HCT116 (cell line): ENCODE results near the gene PRKG1. TPM values are rescaled to one million over a fixed set of nuclear protein-coding genes. Genes with fewer than 3 reads are reported as not detected.

Source experiments
- ATAC-seq: fragments of 200-7000 bp; cut with Tn5 transposase; 2 replicates; pipeline ENCODE4 v1.9.1; 2020; ENCODE audit warnings: mild to moderate bottlenecking, moderate library complexity
- BruUV-seq: library from RNA; stranded (reverse); fragments of 400-500 nt; replicated peaks from 2 replicates; lab custom pipeline; 2021; lab: Mats Ljungman, UMichigan
- CTCF ChIA-PET: fragments of 300-600 bp; sonication (Branson Sonifier 250); formaldehyde crosslinking; loops from one replicate; lab custom pipeline; 2021; ENCODE audit warnings: antibody characterized with exemption; lab: Charles Lee
- POLR2A ChIA-PET: fragments of 300-600, 350-600 bp; sonication (Branson Sonifier 250); formaldehyde crosslinking; loops from one replicate; lab custom pipeline; 2021; ENCODE audit warnings: antibody characterized with exemption; lab: Charles Lee
- RAD21 ChIA-PET, 2 experiments: fragments of 300-600 bp; sonication (Branson Sonifier 250); formaldehyde crosslinking; loops; one replicate each; lab custom pipeline; 2023; ENCODE audit warnings: low total read pairs in 2 of 2; ENCODE audit not compliant: uncharacterized antibody in 2 of 2, unreplicated experiment in 2 of 2, low non-redundant PET in 1 of 2; lab: Charles Lee
- DNase-seq: peaks from one replicate; pipeline ENCODE4 v3.0.0-alpha.2; 2010; ENCODE audit warnings: low read depth, low spot score
- H2AFZ ChIP-seq: fragments of 200-600 bp; shearing (Covaris generic), sonication (generic); 2 replicates; pipeline ENCODE4 v1.6.1; 2017; ENCODE audit warnings: low read depth, mixed run types, mixed read lengths, antibody characterized with exemption, low read length; ENCODE audit not compliant: poor library complexity, severe bottlenecking
- H3K27ac ChIP-seq: 2 replicates; pipeline ENCODE4 v1.5.1; 2012; ENCODE audit warnings: low read depth, low read length
- H3K27me3 ChIP-seq: fragments of 200-600 bp; sonication (generic); 2 replicates; pipeline ENCODE4 v1.6.1; 2016; ENCODE audit warnings: mixed run types, low read length, mixed read lengths; ENCODE audit not compliant: insufficient read depth
- H3K36me3 ChIP-seq, 2 experiments: fragments of 200-500 bp in 1 of 2; fragments of 200-600 bp in 1 of 2; sonication (Bioruptor generic) in 1 of 2; sonication (generic) in 1 of 2; 2 replicates each; pipeline versions ENCODE4 v1.5.1 to v1.6.1; 2014 to 2016; ENCODE audit warnings: low read length in 2 of 2, inconsistent platforms in 1 of 2, mixed read lengths in 1 of 2, mixed run types in 1 of 2; ENCODE audit not compliant: insufficient read depth in 2 of 2, control insufficient read depth in 1 of 2
- H3K4me1 ChIP-seq, 2 experiments: fragments of 200-600 bp in 1 of 2; sonication (generic) in 1 of 2; 2 replicates each; pipeline versions ENCODE4 v1.5.1 to v1.6.1; 2012 to 2017; ENCODE audit warnings: low read length in 2 of 2, inconsistent platforms in 1 of 2, mild to moderate bottlenecking in 1 of 2, mixed read lengths in 1 of 2, mixed run types in 1 of 2, moderate library complexity in 1 of 2; ENCODE audit not compliant: insufficient read depth in 2 of 2, control insufficient read depth in 1 of 2
- H3K4me2 ChIP-seq: fragments of 200-600 bp; sonication (generic); 2 replicates; pipeline ENCODE4 v1.6.1; 2017; ENCODE audit warnings: mixed run types, low read length, mixed read lengths
- H3K4me3 ChIP-seq, 2 experiments: fragments of 200-600 bp in 1 of 2; sonication (generic) in 1 of 2; replicated peaks in 1 of 2; 2 replicates each; pipeline ENCODE4 v1.5.1; 2011 to 2016; ENCODE audit warnings: low read length in 2 of 2, control low read depth in 1 of 2, low read depth in 1 of 2, mild to moderate bottlenecking in 1 of 2, mixed read lengths in 1 of 2, mixed run types in 1 of 2
- H3K79me2 ChIP-seq: fragments of 200-600 bp; sonication (generic); 2 replicates; pipeline ENCODE4 v1.6.1; 2017; ENCODE audit warnings: mild to moderate bottlenecking, mixed run types, low read length, moderate library complexity, mixed read lengths; ENCODE audit not compliant: insufficient read depth
- H3K9ac ChIP-seq: fragments of 200-600 bp; sonication (generic); 2 replicates; pipeline ENCODE4 v1.6.1; 2016; ENCODE audit warnings: low read length, mixed read lengths
- H3K9me2 ChIP-seq: fragments of 200-600 bp; sonication (generic), shearing (Covaris generic); 2 replicates; pipeline ENCODE4 v1.6.1; 2017; ENCODE audit warnings: mixed run types, mild to moderate bottlenecking, moderate library complexity; ENCODE audit not compliant: insufficient read depth
- H3K9me3 ChIP-seq, 2 experiments: fragments of 200-500 bp in 1 of 2; fragments of 200-600 bp in 1 of 2; sonication (Bioruptor generic) in 1 of 2; sonication (generic) in 1 of 2; 2 replicates each; pipeline ENCODE4 v1.6.1; 2014 to 2017; ENCODE audit warnings: low read length in 2 of 2, mixed read lengths in 2 of 2, inconsistent platforms in 1 of 2, low read depth in 1 of 2, mild to moderate bottlenecking in 1 of 2, mixed run types in 1 of 2, moderate library complexity in 1 of 2; ENCODE audit not compliant: control insufficient read depth in 1 of 2, insufficient read depth in 1 of 2
- H4K20me1 ChIP-seq: fragments of 200-600 bp; sonication (generic), shearing (Covaris generic); 2 replicates; pipeline ENCODE4 v1.6.1; 2017; ENCODE audit warnings: mixed run types, mild to moderate bottlenecking, moderate library complexity; ENCODE audit not compliant: insufficient read depth
- CBX3 ChIP-seq: IDR thresholded peaks from 2 replicates; pipeline ENCODE4 v1.6.1; 2012; ENCODE audit warnings: low read depth
- CEBPB ChIP-seq: IDR thresholded peaks from 2 replicates; pipeline ENCODE4 v1.6.1; 2012; ENCODE audit warnings: low read depth
- ELF1 ChIP-seq: IDR thresholded peaks from 2 replicates; pipeline ENCODE4 v1.6.1; 2012; ENCODE audit warnings: low read depth, borderline replicate concordance
- JUND ChIP-seq: IDR thresholded peaks from 2 replicates; pipeline ENCODE4 v1.6.1; 2012
- MAX ChIP-seq: IDR thresholded peaks from 2 replicates; pipeline ENCODE4 v1.6.1; 2012
- POLR2A ChIP-seq: IDR thresholded peaks from 2 replicates; pipeline ENCODE4 v1.7.0; 2011; ENCODE audit warnings: borderline replicate concordance; ENCODE audit not compliant: insufficient read depth, insufficient read length; ENCODE audit errors: extremely low read depth
- POLR2AphosphoS5 ChIP-seq: IDR thresholded peaks from 2 replicates; pipeline ENCODE4 v1.6.1; 2011; ENCODE audit warnings: mild to moderate bottlenecking, low read depth, low read length, moderate library complexity
- RAD21 ChIP-seq: IDR thresholded peaks from 2 replicates; pipeline ENCODE4 v1.6.1; 2012; ENCODE audit warnings: low read depth, mild to moderate bottlenecking
- SIN3A ChIP-seq: IDR thresholded peaks from 2 replicates; pipeline ENCODE4 v1.6.1; 2012; ENCODE audit warnings: low read depth
- TCF7L2 ChIP-seq: IDR thresholded peaks from 2 replicates; pipeline ENCODE4 v1.7.0; 2011; ENCODE audit warnings: borderline replicate concordance, inconsistent platforms; ENCODE audit not compliant: insufficient read depth, insufficient read length; ENCODE audit errors: extremely low read depth
- YY1 ChIP-seq: IDR thresholded peaks from 2 replicates; pipeline ENCODE4 v1.6.1; 2011; ENCODE audit warnings: low read length, low read depth, moderate library complexity, mild to moderate bottlenecking; ENCODE audit not compliant: insufficient replicate concordance; ENCODE audit errors: extremely low read depth
- ZNF274 ChIP-seq: fragments of 200-500 bp; sonication (Bioruptor generic); IDR thresholded peaks from 2 replicates; pipeline ENCODE4 v1.6.1; 2014; ENCODE audit warnings: mild to moderate bottlenecking, low read depth, low read length, inconsistent platforms
- intact Hi-C: fragments of 100-400 bp; cut with micrococcal nuclease; formaldehyde crosslinking; loops from 2 replicates; pipeline ENCODE4 v1.10.0; 2022
- total RNA-seq: library from RNA; stranded (reverse); gene quantifications from one replicate; pipeline ENCODE4 v1.2.1, GENCODE V29; 2021; ENCODE audit not compliant: unreplicated experiment

The PRKG1 gene
- total RNA-seq, 1 experiment from 2014 or later: 1.4 TPM

GRCh38 chr10:51241461-51241860 lies 167.2 kb downstream of the PRKG1 start:
- POLR2A ChIA-PET: no interaction called here
- H3K4me1 ChIP-seq: no peaks in the 10 kb centered on the region
- ATAC-seq (no peak), DNase-seq (no peak)
- TF ChIP-seq ZNF274 (no peak), CBX3 (no peak), TCF7L2 (no peak), JUND (no peak), CEBPB (no peak), POLR2A (no peak), YY1 (no peak)
- no peaks in the 10 kb centered on the region for H3K36me3 ChIP-seq
- H3K79me2 ChIP-seq: no peaks in the 10 kb centered on the region
- no peak overlapping the region for H3K9ac ChIP-seq
- peaks cover 14% of the 10 kb centered on the region; the same call in 1 of the 2 replicates for H3K27me3 ChIP-seq
- H2AFZ ChIP-seq: no peak overlapping the region
- intact Hi-C loops: no loop called here
- BruUV-seq: no TSS peak
- no peak overlapping the region for H3K4me3 ChIP-seq
- no peak overlapping the region for H3K4me2 ChIP-seq
- RAD21 ChIA-PET: no interaction called here
- H3K27ac ChIP-seq: no peak overlapping the region
- CTCF ChIA-PET: no interaction called here
- H3K9me2 ChIP-seq: no peaks in the 10 kb centered on the region
- H3K9me3 ChIP-seq: no peaks in the 10 kb centered on the region
- no peaks in the 10 kb centered on the region for H4K20me1 ChIP-seq

DNA sequence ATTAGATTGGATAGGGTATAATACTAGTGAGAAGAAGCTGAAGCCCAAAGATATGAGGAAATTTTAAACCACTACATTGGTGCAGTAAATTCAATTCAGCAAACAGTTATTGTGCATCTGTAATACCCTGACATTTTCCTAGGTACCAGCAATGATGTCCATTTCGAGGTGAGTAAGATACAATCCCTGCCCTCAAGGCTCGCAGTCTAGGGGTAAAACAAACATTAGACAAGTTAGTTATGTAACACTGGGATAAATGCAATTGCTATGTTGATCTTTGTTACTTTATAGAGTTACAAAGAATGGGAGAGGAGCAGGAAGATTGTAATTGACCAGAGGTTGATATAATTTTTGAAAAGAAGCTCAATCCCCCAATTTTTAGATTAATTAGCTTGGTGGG lies 168.1 kb downstream of the PRKG1 start:
- intact Hi-C loops: no loop called here

More for the DNA sequence above, 168.1 kb downstream of the PRKG1 start:
- H3K4me1 ChIP-seq: no peaks in the 10 kb centered on the region
- H4K20me1 ChIP-seq: no peaks in the 10 kb centered on the region
- no peak overlapping the region for H3K4me2 ChIP-seq
- no peaks in the 10 kb centered on the region for H3K9me3 ChIP-seq
- H3K27me3 ChIP-seq: peaks cover 8% of the 10 kb centered on the region; the same call in 1 of the 2 replicates
- H3K79me2 ChIP-seq: no peaks in the 10 kb centered on the region
- DNase-seq (no peak), ATAC-seq (no peak)
- H3K4me3 ChIP-seq: no peak overlapping the region
- H3K9ac ChIP-seq: no peak overlapping the region
- H3K36me3 ChIP-seq: no peaks in the 10 kb centered on the region
- ChIA-PET CTCF (no interaction called here), RAD21 (no interaction called here), POLR2A (no interaction called here)
- H3K9me2 ChIP-seq: no peaks in the 10 kb centered on the region
- no peak for TF ChIP-seq MAX
- TF ChIP-seq RAD21: no peak
- no peak for TF ChIP-seq POLR2AphosphoS5
- no peak for TF ChIP-seq ELF1
- no peak for TF ChIP-seq SIN3A
- H3K27ac ChIP-seq: no peak overlapping the region
- no peak overlapping the region for H2AFZ ChIP-seq
- BruUV-seq: no TSS peak
